Transverse colon (tissue), 4 donors: ENCODE results near the gene PAWR.

Experiments
- EP300 ChIP-seq: sonication (generic); formaldehyde crosslinking; IDR thresholded peaks from one replicate; pipeline ENCODE4 v1.6.1; 2017; ENCODE audit warnings: antibody characterized with exemption, low read depth
- POLR2A ChIP-seq: fragments of 450-650 bp; IDR thresholded peaks from one replicate; pipeline ENCODE4 v1.6.1; 2016; ENCODE audit warnings: antibody characterized with exemption, mild to moderate bottlenecking, moderate library complexity
- POLR2AphosphoS5 ChIP-seq, 3 donors: sonication (generic); formaldehyde crosslinking; IDR thresholded peaks; one replicate each; pipeline ENCODE4 v1.6.1; 2016; ENCODE audit warnings: antibody characterized with exemption in 3 of 3
- TF ChIP-seq, protein P1 (sequence below), 5 experiments: fragments of 200-600 bp in 3 of 5; fragments of 450-650 bp in 2 of 5; sonication (generic) in 3 of 5; IDR thresholded peaks; 1 replicate in 2 of 5; 2 replicates in 3 of 5; pipeline ENCODE4 v1.5.1; 2016 to 2017; ENCODE audit warnings: antibody characterized with exemption in 5 of 5, inconsistent platforms in 3 of 5, mild to moderate bottlenecking in 2 of 5, moderate library complexity in 1 of 5

DNA sequence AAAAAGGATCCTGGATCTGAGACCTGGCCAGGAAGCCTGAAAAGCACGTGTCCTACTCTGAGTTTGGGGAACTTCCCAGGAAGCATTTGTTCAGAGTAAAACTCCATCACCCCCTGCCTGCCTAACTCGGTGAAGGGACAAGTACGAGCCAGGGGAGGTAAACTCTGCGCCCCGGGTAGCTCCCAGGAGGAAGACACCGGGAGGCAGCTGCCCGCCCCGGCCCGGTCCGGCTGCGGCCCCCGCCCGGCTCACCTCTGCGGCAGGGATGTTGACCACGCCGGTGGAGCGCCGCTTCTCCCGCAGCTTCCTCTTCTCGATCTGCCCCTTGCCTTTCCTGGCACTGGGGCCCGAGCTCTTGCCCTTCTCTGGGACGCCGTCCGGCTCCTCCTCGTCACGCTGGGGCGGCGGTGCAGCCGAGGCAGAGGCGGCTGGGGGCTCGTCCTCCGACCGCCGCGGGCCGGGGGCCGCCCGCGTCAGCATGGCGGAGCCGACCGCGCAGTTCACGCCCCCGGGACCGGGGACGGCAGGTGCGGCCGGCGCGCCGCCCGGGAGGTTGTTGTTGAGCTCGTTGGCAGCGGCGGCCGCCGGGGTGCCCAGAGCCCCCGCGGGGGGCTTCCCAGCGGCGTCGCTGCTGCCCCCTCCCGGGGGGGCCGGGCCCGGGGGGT is 1.2 kb downstream of the PAWR start:
- TF ChIP-seq, protein P1, sequence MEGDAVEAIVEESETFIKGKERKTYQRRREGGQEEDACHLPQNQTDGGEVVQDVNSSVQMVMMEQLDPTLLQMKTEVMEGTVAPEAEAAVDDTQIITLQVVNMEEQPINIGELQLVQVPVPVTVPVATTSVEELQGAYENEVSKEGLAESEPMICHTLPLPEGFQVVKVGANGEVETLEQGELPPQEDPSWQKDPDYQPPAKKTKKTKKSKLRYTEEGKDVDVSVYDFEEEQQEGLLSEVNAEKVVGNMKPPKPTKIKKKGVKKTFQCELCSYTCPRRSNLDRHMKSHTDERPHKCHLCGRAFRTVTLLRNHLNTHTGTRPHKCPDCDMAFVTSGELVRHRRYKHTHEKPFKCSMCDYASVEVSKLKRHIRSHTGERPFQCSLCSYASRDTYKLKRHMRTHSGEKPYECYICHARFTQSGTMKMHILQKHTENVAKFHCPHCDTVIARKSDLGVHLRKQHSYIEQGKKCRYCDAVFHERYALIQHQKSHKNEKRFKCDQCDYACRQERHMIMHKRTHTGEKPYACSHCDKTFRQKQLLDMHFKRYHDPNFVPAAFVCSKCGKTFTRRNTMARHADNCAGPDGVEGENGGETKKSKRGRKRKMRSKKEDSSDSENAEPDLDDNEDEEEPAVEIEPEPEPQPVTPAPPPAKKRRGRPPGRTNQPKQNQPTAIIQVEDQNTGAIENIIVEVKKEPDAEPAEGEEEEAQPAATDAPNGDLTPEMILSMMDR (IDR thresholded peaks at IDR 0.05), result no peak
- TF ChIP-seq POLR2A, result peak; percentile 9
- TF ChIP-seq EP300, result no peak
- no peak for TF ChIP-seq POLR2AphosphoS5 (IDR thresholded peaks at IDR 0.05)
